GM19452 (cell line): ENCODE results near the gene CRIM1.
"Not testable (repeated sequence)": the region's sequence is repeated elsewhere in the genome, so short reads cannot be mapped to it uniquely, and the experiment has no call there.

Experiments used
- ATAC-seq: cut with Tn5 transposase; IDR thresholded peaks from one replicate; pipeline ENCODE4 v1.9.1; 2021; ENCODE audit not compliant: unreplicated experiment

CRIM1 gene

GRCh38 chr2:36352701-36353100 lies 2.9 kb upstream of the CRIM1 start:
- no peak for ATAC-seq

GRCh38 chr2:36354811-36355150 lies 797 bp upstream of the CRIM1 start:
- no peak for ATAC-seq

- no peak for ATAC-seq
Observed at GRCh38 chr2:36355890-36356297, 316 bp downstream of the CRIM1 start.

- ATAC-seq: peak; percentile 12
Observed at GRCh38 chr2:36356298-36356989, 866 bp downstream of the CRIM1 start.

GRCh38 chr2:36356990-36357846 lies 1.6 kb downstream of the CRIM1 start:
- ATAC-seq: peak; percentile 36

- peak; percentile 22 for ATAC-seq
Observed at GRCh38 chr2:36357847-36358659, 2.5 kb downstream of the CRIM1 start.

GRCh38 chr2:36359067-36359466 lies 3.5 kb downstream of the CRIM1 start:
- ATAC-seq: no peak

- no peak for ATAC-seq
Observed at GRCh38 chr2:36360063-36360462, 4.5 kb downstream of the CRIM1 start.

- ATAC-seq: no peak
Observed at GRCh38 chr2:36360834-36361233, 5.3 kb downstream of the CRIM1 start.

GRCh38 chr2:36361396-36361795 lies 5.8 kb downstream of the CRIM1 start:
- ATAC-seq: no peak

- ATAC-seq: no peak
Observed at GRCh38 chr2:36362291-36362690, 6.7 kb downstream of the CRIM1 start.

- not testable (repeated sequence) for ATAC-seq
Observed at GRCh38 chr2:36363085-36363484, 7.5 kb downstream of the CRIM1 start.

GRCh38 chr2:36366491-36367120 lies 11.0 kb downstream of the CRIM1 start:
- no peak for ATAC-seq

- no peak for ATAC-seq
Observed at GRCh38 chr2:36367486-36367885, 11.9 kb downstream of the CRIM1 start.

- ATAC-seq: no peak
Observed at GRCh38 chr2:36367895-36368353, 12.3 kb downstream of the CRIM1 start.

GRCh38 chr2:36368438-36368837 lies 12.9 kb downstream of the CRIM1 start:
- ATAC-seq: no peak

GRCh38 chr2:36369163-36369562 lies 13.6 kb downstream of the CRIM1 start:
- no peak for ATAC-seq

- no peak for ATAC-seq
Observed at GRCh38 chr2:36369716-36370115, 14.1 kb downstream of the CRIM1 start.

GRCh38 chr2:36370281-36370680 lies 14.7 kb downstream of the CRIM1 start:
- ATAC-seq: no peak

GRCh38 chr2:36371070-36371874 lies 15.7 kb downstream of the CRIM1 start:
- no peak for ATAC-seq
